Progenitor cell of endocrine pancreas (in vitro differentiated cells): ENCODE results near the gene SANBR. TPM values are rescaled to one million over a fixed set of nuclear protein-coding genes. Genes with fewer than 3 reads are reported as not detected.
A peak's percentile ranks its signal among the peaks of the same experiment; 100 is the strongest.

ENCODE experiments used
- DNase-seq: peaks from one replicate; pipeline ENCODE4 v3.0.0; 2021; ENCODE audit warnings: low spot score; ENCODE audit not compliant: unreplicated experiment
- H3K27ac Mint-ChIP-seq: 2 replicates; pipeline ENCODE4 v1.8.0; 2021; ENCODE audit warnings: mild to moderate bottlenecking, moderate library complexity, mixed read lengths
- H3K27me3 Mint-ChIP-seq: 2 replicates; pipeline ENCODE4 v1.8.0; 2021; ENCODE audit warnings: mixed read lengths
- H3K36me3 Mint-ChIP-seq: 2 replicates; pipeline ENCODE4 v1.8.0; 2022; ENCODE audit warnings: mixed read lengths; ENCODE audit not compliant: insufficient read depth
- H3K4me1 Mint-ChIP-seq: 2 replicates; pipeline ENCODE4 v1.8.0; 2021; ENCODE audit warnings: low read depth, mixed read lengths
- H3K4me3 Mint-ChIP-seq: 2 replicates; pipeline ENCODE4 v1.8.0; 2021; ENCODE audit warnings: low read depth, mild to moderate bottlenecking, moderate library complexity, mixed read lengths
- H3K9me3 Mint-ChIP-seq: 2 replicates; pipeline ENCODE4 v1.8.0; 2021; ENCODE audit warnings: low read depth, mixed read lengths
- total RNA-seq: library from RNA; stranded (reverse); gene quantifications from 2 replicates; pipeline ENCODE4 v1.2.1, GENCODE V29; 2021
- TF ChIP-seq, protein P1 (sequence below): fragments of 200-600 bp; sonication (generic); IDR thresholded peaks from one replicate; pipeline ENCODE4 v1.5.0; 2021; ENCODE audit warnings: antibody characterized with exemption, mild to moderate bottlenecking; ENCODE audit not compliant: unreplicated experiment

SANBR gene
- total RNA-seq, 1 donor from 2014 or later, result 47.9 TPM

DNA sequence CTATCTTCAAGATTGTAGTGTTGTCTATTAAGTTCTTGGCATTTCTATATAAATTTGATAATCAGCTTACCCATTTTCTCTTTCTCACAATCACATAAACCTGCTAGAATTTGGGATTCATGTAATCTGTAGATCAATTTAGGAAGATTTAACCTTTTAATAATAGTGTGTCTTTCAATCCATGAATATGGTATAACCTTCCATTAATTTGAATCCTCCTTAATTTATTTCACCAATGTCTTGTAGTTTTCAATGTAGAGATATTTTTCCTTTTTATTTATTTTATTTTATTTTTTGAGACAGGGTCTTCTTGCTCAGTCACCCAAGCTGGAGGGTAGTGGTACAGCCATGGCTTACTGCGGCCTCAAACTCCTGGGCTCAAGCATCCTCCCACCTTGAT is 20.2 kb downstream of the SANBR start:
- TF ChIP-seq, protein P1, sequence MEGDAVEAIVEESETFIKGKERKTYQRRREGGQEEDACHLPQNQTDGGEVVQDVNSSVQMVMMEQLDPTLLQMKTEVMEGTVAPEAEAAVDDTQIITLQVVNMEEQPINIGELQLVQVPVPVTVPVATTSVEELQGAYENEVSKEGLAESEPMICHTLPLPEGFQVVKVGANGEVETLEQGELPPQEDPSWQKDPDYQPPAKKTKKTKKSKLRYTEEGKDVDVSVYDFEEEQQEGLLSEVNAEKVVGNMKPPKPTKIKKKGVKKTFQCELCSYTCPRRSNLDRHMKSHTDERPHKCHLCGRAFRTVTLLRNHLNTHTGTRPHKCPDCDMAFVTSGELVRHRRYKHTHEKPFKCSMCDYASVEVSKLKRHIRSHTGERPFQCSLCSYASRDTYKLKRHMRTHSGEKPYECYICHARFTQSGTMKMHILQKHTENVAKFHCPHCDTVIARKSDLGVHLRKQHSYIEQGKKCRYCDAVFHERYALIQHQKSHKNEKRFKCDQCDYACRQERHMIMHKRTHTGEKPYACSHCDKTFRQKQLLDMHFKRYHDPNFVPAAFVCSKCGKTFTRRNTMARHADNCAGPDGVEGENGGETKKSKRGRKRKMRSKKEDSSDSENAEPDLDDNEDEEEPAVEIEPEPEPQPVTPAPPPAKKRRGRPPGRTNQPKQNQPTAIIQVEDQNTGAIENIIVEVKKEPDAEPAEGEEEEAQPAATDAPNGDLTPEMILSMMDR, result no peak
- Mint-ChIP-seq H3K9me3 (peaks cover 3% of the 10 kb centered on the region), H3K4me3 (no peak overlapping the region), H3K4me1 (no peaks in the 10 kb centered on the region), H3K36me3 (peaks cover 27% of the 10 kb centered on the region), H3K27ac (no peak overlapping the region), H3K27me3 (no peaks in the 10 kb centered on the region)
- DNase-seq, result no peak

DNA sequence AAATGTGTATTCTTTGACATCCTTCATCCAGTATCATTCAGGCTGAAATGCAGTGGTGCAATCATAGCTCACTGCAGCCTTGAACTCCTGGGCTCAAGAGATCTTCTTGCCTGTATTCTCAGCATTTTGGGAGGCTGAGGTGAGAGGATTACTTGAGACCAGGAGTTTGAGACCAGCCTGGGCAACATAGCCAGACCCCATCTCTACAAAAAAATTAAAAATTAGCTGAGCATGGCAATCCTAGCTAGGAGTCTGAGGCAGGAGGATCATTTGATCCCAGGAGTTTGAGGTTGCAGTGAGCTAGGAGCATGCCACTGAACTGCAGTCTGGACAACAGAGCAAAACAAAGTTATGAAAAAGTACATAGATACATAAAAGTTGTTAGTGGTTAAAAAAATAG is 24.1 kb downstream of the SANBR start:
- Mint-ChIP-seq H3K9me3 (peaks cover under 1% of the 10 kb centered on the region), H3K27ac (no peak overlapping the region), H3K27me3 (no peaks in the 10 kb centered on the region), H3K36me3 (peaks cover 27% of the 10 kb centered on the region), H3K4me3 (no peak overlapping the region), H3K4me1 (no peaks in the 10 kb centered on the region)
- DNase-seq, result no peak
- TF ChIP-seq, protein P1, result no peak

DNA sequence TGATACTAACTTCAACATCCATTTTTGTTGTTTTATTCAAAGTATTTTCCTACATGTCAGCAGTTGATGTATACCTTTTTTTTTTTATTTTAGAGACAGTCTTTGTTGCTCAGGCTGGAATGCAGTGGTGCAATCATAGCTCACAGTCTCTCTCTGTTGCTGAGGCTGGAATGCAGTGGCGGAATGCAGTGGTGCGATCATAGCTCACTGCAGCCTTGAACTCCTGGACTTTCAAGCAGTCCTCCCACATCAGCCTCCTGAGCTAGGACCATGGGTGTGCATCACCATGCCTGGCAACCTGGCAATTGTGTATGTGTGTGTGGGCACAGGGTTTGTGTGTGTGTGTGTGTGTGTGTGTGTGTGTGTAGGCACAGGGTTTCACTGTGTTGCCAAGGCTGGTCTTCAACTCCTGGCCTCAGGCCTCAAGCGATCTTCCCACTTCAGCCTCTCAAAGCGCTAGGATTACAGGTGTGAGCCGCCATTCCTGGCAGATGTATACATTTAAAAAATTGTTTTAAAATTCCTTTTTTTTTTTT is 24.8 kb downstream of the SANBR start:
- no peaks in the 10 kb centered on the region for H3K27me3 Mint-ChIP-seq
- no peak overlapping the region for H3K4me3 Mint-ChIP-seq
- H3K4me1 Mint-ChIP-seq, result no peaks in the 10 kb centered on the region
- no peak overlapping the region for H3K27ac Mint-ChIP-seq
- peaks cover 21% of the 10 kb centered on the region for H3K36me3 Mint-ChIP-seq
- TF ChIP-seq, protein P1, result no peak
- H3K9me3 Mint-ChIP-seq, result no peaks in the 10 kb centered on the region
- no peak for DNase-seq

DNA sequence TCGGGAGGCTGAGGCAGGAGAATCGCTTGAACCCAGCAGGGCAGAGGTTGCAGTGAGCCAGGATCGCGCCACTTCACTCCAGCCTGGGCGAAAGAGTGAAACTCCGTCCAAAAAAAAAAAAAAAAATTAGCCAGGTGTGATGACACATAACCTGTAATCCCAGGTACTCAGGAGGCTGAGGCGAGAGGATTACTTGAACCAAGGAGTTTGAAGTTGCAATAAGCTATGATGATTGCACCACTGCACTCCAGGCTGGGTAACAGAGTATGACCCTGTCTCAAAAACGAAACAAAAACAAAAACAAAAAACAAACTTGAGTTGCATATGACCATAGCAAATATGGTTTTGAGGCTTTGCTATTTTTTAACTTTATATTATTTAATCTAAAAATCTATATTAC is 25.8 kb downstream of the SANBR start:
- DNase-seq, result no peak
- Mint-ChIP-seq H3K36me3 (peaks cover 25% of the 10 kb centered on the region), H3K4me3 (no peak overlapping the region), H3K9me3 (no peaks in the 10 kb centered on the region), H3K4me1 (no peaks in the 10 kb centered on the region), H3K27me3 (no peaks in the 10 kb centered on the region), H3K27ac (no peak overlapping the region)
- TF ChIP-seq, protein P1, result no peak

DNA sequence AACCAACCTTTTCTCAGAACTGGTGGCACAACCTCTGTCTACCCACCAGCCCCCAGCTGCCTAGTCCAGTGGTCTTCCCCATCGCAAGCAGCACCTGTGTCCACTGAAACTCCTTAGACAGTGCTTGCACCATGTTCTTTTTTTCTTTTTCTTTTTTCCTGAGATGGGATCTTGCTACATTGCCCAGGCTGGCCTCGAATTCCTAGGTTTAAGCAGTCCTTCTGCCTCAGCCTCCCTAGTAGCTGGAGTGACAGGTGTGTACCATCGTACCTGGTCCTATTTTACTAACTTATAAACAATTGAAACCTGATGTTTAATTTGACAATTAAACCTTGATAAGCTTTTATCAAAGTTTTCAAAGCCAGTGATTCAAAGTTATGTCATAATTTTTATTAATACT is 30.8 kb downstream of the SANBR start:
- H3K4me1 Mint-ChIP-seq, result no peaks in the 10 kb centered on the region

More for the DNA sequence above, 30.8 kb downstream of the SANBR start:
- TF ChIP-seq, protein P1, result no peak
- no peak overlapping the region for H3K4me3 Mint-ChIP-seq
- no peaks in the 10 kb centered on the region for H3K27me3 Mint-ChIP-seq
- H3K27ac Mint-ChIP-seq, result peak overlapping the region; percentile 31
- no peaks in the 10 kb centered on the region for H3K9me3 Mint-ChIP-seq
- H3K36me3 Mint-ChIP-seq, result peaks cover 20% of the 10 kb centered on the region
- no peak for DNase-seq
